Sigmoid colon (tissue), 3 donors: ENCODE measurements around the gene STYXL2.

Experiments used
- CTCF ChIP-seq, 4 experiments: fragments of 450-650 bp in 3 of 4; fragments of 200-600 bp in 1 of 4; IDR thresholded peaks; one replicate each; pipeline ENCODE4 v1.5.1; 2016 to 2019; ENCODE audit warnings: antibody characterized with exemption in 4 of 4, mild to moderate bottlenecking in 3 of 4, moderate library complexity in 2 of 4
- POLR2A ChIP-seq, 2 donors: fragments of 450-650 bp; IDR thresholded peaks; one replicate each; pipeline ENCODE4 v1.6.1; 2016; ENCODE audit warnings: antibody characterized with exemption in 2 of 2, mild to moderate bottlenecking in 2 of 2, moderate library complexity in 2 of 2

GRCh38 chr1:167132301-167133010 is 38.6 kb downstream of the STYXL2 start:
- TF ChIP-seq POLR2A (IDR thresholded peaks at IDR 0.05) (no peak), CTCF (IDR thresholded peaks at IDR 0.05) (no peak)
